Parathyroid adenoma (tissue), 2 donors: ENCODE measurements around the gene KLC3.

Experiments used
- H2AFZ ChIP-seq: fragments of 300-600 bp; sonication (generic); one replicate; pipeline ENCODE4 v1.7.0; 2017; ENCODE audit warnings: antibody characterized with exemption, mild to moderate bottlenecking
- H3K27ac ChIP-seq: fragments of 300-600 bp; sonication (generic); one replicate; pipeline ENCODE4 v1.7.0; 2017
- H3K27me3 ChIP-seq: fragments of 300-600 bp; sonication (generic); one replicate; pipeline ENCODE4 v1.7.0; 2017; ENCODE audit warnings: low read length; ENCODE audit not compliant: control insufficient read depth, insufficient read depth
- H3K36me3 ChIP-seq: fragments of 300-600 bp; sonication (generic); one replicate; pipeline ENCODE4 v1.7.0; 2017; ENCODE audit warnings: low read length; ENCODE audit not compliant: control insufficient read depth, insufficient read depth
- H3K4me1 ChIP-seq: fragments of 300-600 bp; sonication (generic); one replicate; pipeline ENCODE4 v1.7.0; 2017; ENCODE audit warnings: control low read depth
- H3K4me2 ChIP-seq: fragments of 300-600 bp; sonication (generic); one replicate; pipeline ENCODE4 v1.7.0; 2017; ENCODE audit warnings: low read length
- H3K4me3 ChIP-seq: fragments of 300-600 bp; sonication (generic); one replicate; pipeline ENCODE4 v1.7.0; 2017; ENCODE audit warnings: low read depth, low read length
- H3K79me2 ChIP-seq: fragments of 300-600 bp; sonication (generic); one replicate; pipeline ENCODE4 v1.7.0; 2017; ENCODE audit warnings: control low read depth
- H3K9ac ChIP-seq: fragments of 300-600 bp; sonication (generic); one replicate; pipeline ENCODE4 v1.7.0; 2017; ENCODE audit warnings: mild to moderate bottlenecking
- H3K9me3 ChIP-seq: fragments of 300-600 bp; sonication (generic); one replicate; pipeline ENCODE4 v1.7.0; 2017; ENCODE audit warnings: low read length; ENCODE audit not compliant: control insufficient read depth
- TF ChIP-seq, protein P1 (sequence below): fragments of 300-600 bp; sonication (generic); IDR thresholded peaks from one replicate; pipeline ENCODE4 v1.7.0; 2017; ENCODE audit warnings: antibody characterized with exemption, mild to moderate bottlenecking
- donor health status: primary hyperparathyroidism.

Gene KLC3

DNA sequence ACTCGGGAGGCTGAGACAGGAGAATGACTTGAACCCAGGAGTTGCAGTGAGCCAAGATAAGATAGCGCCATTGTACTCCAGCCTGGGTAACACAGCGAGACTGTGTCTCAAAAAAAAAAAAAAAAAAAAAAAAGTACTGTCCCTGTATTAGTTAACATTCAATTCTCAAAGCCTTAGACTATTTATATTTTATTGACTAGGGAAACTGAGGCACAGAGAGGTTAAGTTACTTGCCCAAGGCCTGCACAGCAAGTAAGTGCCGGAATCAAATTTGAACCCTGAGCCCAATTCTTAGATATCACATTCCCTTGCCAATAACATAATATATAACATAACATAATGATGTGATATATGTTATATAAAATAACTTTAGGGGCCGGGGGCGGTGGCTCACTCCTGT lies 921 bp upstream of the KLC3 start:
- Histone ChIP-seq H3K4me2 (no peak overlapping the region), H2AFZ (no peak overlapping the region), H3K79me2 (no peaks in the 10 kb centered on the region), H3K27me3 (no peaks in the 10 kb centered on the region), H3K4me3 (no peak overlapping the region), H3K27ac (no peak overlapping the region), H3K4me1 (no peaks in the 10 kb centered on the region), H3K9me3 (no peaks in the 10 kb centered on the region), H3K36me3 (no peaks in the 10 kb centered on the region), H3K9ac (no peak overlapping the region)
- TF ChIP-seq, protein P1, sequence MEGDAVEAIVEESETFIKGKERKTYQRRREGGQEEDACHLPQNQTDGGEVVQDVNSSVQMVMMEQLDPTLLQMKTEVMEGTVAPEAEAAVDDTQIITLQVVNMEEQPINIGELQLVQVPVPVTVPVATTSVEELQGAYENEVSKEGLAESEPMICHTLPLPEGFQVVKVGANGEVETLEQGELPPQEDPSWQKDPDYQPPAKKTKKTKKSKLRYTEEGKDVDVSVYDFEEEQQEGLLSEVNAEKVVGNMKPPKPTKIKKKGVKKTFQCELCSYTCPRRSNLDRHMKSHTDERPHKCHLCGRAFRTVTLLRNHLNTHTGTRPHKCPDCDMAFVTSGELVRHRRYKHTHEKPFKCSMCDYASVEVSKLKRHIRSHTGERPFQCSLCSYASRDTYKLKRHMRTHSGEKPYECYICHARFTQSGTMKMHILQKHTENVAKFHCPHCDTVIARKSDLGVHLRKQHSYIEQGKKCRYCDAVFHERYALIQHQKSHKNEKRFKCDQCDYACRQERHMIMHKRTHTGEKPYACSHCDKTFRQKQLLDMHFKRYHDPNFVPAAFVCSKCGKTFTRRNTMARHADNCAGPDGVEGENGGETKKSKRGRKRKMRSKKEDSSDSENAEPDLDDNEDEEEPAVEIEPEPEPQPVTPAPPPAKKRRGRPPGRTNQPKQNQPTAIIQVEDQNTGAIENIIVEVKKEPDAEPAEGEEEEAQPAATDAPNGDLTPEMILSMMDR = no peak

DNA sequence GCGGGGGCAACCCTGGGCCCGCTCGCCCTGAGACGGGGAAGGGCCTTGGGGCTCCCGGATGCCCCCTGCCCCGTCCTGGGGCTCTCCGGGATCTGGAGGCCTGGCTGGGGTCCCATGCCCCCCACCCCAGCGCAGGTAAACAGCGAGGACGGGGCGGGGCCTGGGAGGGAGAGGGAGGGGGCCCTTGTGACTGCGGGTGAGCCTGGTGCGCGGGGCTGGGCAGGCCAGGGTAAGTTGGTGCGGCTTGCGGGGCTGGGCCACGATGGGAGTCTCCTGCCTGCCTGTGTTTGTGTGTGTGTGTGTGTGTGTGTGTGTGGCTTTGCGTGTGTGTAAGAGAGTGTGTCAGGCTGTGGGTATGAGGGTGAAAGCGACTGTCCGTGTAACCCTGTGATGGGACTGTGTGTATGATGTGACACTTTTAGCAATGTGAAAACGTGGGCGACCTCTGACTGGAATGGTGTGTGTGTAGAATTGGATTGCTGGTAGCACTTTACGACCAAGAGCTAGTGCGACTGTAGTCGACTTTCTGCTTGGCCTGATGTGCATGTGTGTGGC lies 426 bp downstream of the KLC3 start:
- Histone ChIP-seq H2AFZ (peak overlapping the region; percentile 87), H3K36me3 (no peaks in the 10 kb centered on the region), H3K9ac (no peak overlapping the region), H3K27me3 (no peaks in the 10 kb centered on the region), H3K4me3 (peak overlapping the region; percentile 69), H3K79me2 (no peaks in the 10 kb centered on the region), H3K9me3 (no peaks in the 10 kb centered on the region), H3K27ac (no peak overlapping the region), H3K4me1 (no peaks in the 10 kb centered on the region), H3K4me2 (peak overlapping the region; percentile 69)
- TF ChIP-seq, protein P1 = no peak

DNA sequence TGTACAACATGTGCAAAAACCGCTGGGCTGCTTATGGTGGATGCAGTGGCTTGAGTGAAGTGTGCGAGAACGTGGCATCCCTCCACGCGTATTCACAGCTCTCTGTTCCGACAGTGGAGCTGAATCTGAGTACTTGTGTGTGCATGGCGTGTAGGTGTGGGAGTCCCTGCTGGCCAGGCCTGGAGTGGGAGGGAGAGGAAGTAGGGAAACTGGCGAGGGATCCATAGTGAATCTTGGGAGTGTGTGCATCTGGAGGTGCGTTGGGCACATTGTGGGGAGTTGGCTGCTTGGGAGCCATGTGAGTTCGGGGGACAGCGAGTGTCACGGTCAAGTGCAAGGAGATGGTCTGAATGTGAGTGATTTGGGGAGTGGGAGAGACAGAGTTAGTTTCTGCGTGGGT lies 2.4 kb downstream of the KLC3 start:
- Histone ChIP-seq H3K36me3 (no peaks in the 10 kb centered on the region), H3K9me3 (no peaks in the 10 kb centered on the region), H3K4me2 (no peak overlapping the region), H3K27ac (no peak overlapping the region), H2AFZ (no peak overlapping the region), H3K27me3 (no peaks in the 10 kb centered on the region), H3K79me2 (no peaks in the 10 kb centered on the region), H3K4me1 (no peaks in the 10 kb centered on the region), H3K9ac (no peak overlapping the region), H3K4me3 (no peak overlapping the region)
- TF ChIP-seq, protein P1 = no peak

DNA sequence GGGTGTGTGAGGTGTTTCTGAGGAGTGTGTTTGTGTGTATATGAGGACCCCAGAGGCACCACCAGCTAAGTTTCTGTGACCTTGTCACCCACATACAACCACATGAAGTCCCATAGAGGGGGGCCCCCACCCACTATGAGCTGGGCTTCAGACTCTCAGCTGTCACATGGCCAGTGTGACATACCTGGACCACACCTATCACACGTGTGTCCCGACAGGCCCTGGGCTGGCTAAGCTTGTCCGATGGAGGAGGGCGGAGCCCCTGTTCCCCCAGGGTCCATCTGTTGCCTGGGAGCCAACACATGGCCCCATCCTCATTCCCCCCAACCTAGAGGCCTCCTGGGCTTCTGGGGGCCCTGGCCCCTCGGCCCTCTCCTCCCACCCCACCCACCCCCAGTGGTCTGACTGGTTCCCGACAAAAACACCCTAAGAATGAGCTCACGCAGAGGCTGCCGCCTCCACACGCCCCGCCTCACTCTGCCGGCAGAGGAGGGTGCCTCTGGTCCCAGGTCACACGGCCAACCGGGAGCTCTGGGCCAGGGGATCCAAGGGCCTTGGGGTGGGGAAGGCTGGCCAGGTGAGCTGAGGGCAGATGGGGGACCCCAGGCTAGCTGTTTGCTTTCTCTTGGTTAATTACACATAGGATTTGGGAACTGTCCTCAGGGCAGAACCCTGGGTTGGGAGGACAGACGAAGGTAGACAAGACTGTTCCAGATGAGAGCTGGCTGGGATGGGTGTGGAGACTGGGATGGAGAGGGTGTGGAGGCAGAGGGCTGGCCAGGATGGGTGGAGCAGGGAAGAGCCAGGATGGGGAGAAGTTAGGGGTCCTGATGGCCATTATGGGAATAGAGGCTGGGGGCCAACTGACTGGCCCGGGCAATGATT lies 4.3 kb downstream of the KLC3 start:
- TF ChIP-seq, protein P1 = no peak
- no peaks in the 10 kb centered on the region for H3K27me3 ChIP-seq
- no peak overlapping the region for H2AFZ ChIP-seq
- H3K36me3 ChIP-seq = no peaks in the 10 kb centered on the region
- H3K9ac ChIP-seq = no peak overlapping the region
- no peaks in the 10 kb centered on the region for H3K79me2 ChIP-seq
- no peaks in the 10 kb centered on the region for H3K4me1 ChIP-seq
- no peak overlapping the region for H3K4me3 ChIP-seq
- no peaks in the 10 kb centered on the region for H3K9me3 ChIP-seq
- H3K27ac ChIP-seq = no peak overlapping the region
- no peak overlapping the region for H3K4me2 ChIP-seq
